ENCODE results near the gene LECT2. TPM values are rescaled to one million over a fixed set of nuclear protein-coding genes. Genes with fewer than 3 reads are reported as not detected.

The LECT2 gene
- total and polyA plus RNA-seq, 2 experiments from 2014 or later, result 0.45 TPM; not detected in 1

- TF ChIP-seq ZNF462 (CRISPR knock-in tag; IDR thresholded peaks at IDR 0.05), result no peak
- no peak for TF ChIP-seq STAT1 (IDR thresholded peaks at IDR 0.05; ENCODE audit: unreplicated experiment)
Measured at GRCh38 chr5:135965504-135965903, 10.7 kb upstream of the LECT2 start (continued).

- ATAC-seq, result no peak
- H2AFZ ChIP-seq, result no peak overlapping the region
Measured at GRCh38 chr5:135964670-135965320, 10.0 kb upstream of the LECT2 start.

More at GRCh38 chr5:135964670-135965320, 10.0 kb upstream of the LECT2 start:
- no peak overlapping the region for H3K4me3 ChIP-seq
- H3K79me2 ChIP-seq (replicated peaks; ENCODE audit: insufficient read depth), result no peaks in the 10 kb centered on the region
- Mint-ChIP-seq H3K4me1 (peaks cover 4% of the 10 kb centered on the region; the same call in 2 of the 3 replicates), H3K36me3 (ENCODE audit: low read depth) (no peaks in the 10 kb centered on the region), H3K4me3 (no peak overlapping the region), H3K27ac (no peak overlapping the region), H3K27me3 (ENCODE audit: insufficient read depth, low read depth, poor library complexity) (no peaks in the 10 kb centered on the region), H3K9me3 (no peaks in the 10 kb centered on the region)
- H3K36me3 ChIP-seq (ENCODE audit: insufficient read depth), result no peaks in the 10 kb centered on the region
- TF ChIP-seq ETS1 (IDR thresholded peaks at IDR 0.05), result no peak
- no peak for TF ChIP-seq ZNF331 (CRISPR knock-in tag; IDR thresholded peaks at IDR 0.05; ENCODE audit: low read depth)
- no peak for TF ChIP-seq NANOG (IDR thresholded peaks at IDR 0.05; ENCODE audit: borderline replicate concordance)
- no peaks in the 10 kb centered on the region for H4K20me1 ChIP-seq (replicated peaks; ENCODE audit: insufficient read depth)
- H3F3A ChIP-seq (replicated peaks; ENCODE audit: low read depth), result no peaks in the 10 kb centered on the region
- no peaks in the 10 kb centered on the region for H3K27me3 ChIP-seq (ENCODE audit: insufficient read depth)
- H3K4me1 ChIP-seq (ENCODE audit: insufficient read depth), result no peaks in the 10 kb centered on the region
- no peak overlapping the region for H3K4me2 ChIP-seq
- H3K27ac ChIP-seq (ENCODE audit: low read depth), result no peak overlapping the region
- H3K9me2 ChIP-seq (ENCODE audit: insufficient read depth), result no peaks in the 10 kb centered on the region; the same call in 1 of the 2 replicates
- DNase-seq (ENCODE audit: low spot score), result no peak
